NCI-H2171 (cell line): ENCODE data around the gene C10orf53.
"Not testable (repeated sequence)": the region's sequence is repeated elsewhere in the genome, so short reads cannot be mapped to it uniquely, and the experiment has no call there.

Experiments
- DNase-seq: peaks from one replicate; lab custom pipeline; 2025; lab: John Stamatoyannopoulos, UW

Gene C10orf53

DNA sequence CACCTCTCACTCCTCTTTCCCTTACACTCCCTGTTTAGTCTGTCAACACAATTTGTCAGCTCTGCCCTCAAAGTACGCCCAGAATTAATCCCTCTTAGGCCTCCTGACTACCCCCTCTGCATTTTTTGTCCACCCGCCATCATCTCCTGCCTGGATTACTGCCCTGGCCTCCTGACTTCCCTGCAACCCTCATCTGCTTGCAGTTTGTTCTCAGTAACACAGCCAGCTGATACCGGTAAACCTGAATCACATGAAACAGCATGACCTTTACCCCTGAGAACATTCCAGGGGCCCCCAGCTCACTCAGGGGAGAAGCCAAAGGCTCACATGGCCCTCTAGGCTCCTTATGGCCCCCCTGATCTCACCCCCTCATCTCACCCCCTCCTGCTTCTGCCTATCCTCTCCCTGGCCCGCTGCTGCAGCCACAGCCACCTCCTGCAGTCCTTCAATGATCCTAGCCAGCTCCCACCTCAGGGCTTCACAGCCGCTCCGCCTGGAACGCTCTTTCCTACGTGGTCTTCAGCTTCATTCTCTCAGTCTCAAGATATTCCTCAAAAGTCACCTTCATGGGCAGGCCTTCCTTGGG lies 8.9 kb downstream of the C10orf53 start:
- no peak for DNase-seq

DNA sequence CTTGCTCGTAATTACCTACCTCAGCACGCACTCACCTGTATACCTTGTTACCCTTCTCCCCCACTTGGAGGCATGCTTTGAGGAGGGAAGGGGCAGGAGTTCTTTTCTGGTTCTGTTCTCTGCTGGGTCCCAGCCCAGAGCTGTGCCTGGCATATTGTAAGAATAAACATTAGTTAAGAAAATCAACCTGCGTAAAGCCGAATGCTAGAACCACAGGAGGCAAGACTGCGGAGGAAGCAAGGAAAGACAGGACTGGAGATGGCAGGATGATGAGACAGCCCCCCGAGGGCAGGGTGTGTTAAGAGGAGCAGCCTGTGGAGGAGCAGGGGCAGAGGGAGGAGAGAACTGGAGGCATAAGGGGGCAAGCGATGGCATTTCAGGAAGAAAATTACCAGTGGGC lies 9.5 kb downstream of the C10orf53 start:
- DNase-seq: no peak

DNA sequence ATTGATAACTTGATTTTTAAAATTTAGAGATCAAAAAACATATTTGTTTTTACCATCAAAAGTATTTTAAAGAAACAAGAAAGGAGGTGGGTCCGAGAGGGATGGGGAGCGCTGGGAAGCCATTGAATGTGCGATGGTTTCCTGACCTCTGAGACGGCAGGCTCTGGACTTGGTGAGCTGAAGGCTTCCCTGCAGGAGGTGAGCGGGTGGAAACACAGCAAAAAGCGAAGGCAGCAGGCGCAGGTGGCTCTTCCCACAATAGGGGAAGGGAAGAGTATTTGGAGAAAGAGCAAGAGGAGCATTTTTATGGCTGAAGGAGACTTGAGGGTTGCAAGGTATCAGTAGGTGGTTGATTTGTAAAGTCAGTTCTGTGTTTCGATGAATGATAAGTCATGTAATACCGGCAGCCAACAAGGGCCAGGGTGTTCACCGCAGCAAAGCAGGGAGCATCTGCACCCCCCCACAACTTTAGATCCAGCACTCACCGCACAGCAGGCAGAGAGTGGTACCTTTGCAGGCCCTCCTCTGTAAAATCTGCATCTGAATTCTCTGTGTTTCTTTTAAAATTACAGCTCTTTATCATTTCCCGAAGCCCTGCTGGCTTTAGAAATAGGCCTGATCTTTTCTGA lies 10.5 kb downstream of the C10orf53 start:
- DNase-seq: no peak

DNA sequence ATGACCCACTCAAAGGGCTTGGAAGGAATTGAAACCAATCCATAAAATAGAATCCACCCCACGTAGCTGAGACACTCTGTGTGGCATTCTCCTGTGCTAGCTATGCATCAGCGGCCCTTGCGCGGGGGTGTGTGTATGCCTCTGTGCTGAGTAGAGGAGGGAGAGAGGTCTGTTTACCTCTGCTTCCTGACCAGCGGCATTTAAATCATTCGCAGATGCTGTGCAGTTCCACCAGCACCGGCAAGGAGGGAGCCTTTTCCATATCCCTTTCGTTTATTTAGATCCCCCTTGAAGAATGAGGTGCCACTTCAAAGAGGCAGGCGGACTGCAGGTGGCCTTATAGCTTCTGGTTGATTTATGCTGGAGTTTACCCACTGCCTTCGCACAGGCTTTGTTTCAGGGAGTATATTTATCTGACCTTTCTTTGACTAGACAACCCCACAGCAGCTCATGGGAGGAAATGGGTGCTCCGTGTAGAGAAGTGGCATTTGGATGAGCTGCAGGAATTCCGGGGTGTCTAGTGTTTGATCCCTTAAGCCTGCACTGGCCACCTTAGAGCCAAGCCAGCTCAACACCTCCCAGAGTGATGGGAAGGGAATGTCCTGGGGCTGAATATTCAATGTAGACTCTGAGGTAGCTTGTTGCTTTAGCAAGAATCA lies 11.4 kb downstream of the C10orf53 start:
- no peak for DNase-seq

DNA sequence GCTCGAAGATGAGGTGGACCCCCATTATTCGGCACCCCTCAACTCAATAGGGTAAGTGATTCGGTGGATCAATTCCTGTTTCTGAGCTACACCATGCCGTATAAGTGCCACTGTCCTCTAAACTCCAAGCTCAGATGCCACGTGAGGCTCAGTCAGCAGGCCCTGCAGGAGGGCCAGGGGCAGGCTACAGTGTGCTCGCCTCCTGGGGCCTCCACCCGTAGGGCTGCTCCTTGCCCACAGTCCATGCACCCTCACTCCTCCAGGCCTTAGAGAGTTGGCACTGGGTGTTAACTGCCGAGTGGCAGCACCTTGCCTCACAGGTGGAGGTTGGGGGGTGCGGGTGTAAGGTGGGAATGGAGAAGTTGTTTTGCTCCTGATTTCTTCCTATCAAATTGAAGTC lies 12.1 kb downstream of the C10orf53 start:
- no peak for DNase-seq

DNA sequence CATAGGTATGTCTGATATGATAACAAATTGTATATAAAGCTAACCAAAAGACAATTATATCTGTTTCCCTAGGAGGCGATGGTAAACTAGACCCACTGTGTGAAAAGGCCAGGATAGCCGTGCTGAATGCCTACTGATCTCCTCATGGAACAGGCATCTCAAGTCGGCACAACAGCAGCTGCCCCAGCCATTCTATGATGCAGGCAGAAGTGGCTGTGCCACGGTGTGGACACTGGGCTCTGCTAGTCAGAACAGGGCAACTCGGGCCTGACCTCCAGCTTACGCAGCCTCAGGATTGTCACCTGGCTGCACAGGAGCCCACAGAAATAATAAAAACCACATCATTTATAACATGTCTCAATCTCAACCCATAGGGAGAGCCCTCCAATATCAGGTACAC lies 15.0 kb downstream of the C10orf53 start:
- no peak for DNase-seq

DNA sequence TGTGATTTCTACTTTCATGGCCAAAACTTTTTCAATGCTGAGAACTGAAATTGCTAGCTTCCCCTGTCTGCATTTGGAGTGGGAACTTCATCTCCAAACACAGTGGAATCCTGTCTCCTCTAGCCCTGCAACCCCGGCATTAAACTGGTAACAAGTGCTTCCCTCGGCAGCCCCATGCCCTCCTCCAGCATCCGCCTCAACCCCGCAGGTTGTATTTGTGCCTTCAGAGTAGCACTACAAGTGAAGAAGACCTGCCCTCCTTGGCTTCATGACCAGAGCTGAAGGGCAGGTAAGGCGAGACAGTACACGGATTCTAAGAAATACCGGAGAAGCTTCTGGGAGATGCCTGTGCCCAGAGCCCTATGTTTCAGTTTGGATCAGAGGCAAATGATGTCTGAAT lies 16.9 kb downstream of the C10orf53 start:
- DNase-seq: no peak

DNA sequence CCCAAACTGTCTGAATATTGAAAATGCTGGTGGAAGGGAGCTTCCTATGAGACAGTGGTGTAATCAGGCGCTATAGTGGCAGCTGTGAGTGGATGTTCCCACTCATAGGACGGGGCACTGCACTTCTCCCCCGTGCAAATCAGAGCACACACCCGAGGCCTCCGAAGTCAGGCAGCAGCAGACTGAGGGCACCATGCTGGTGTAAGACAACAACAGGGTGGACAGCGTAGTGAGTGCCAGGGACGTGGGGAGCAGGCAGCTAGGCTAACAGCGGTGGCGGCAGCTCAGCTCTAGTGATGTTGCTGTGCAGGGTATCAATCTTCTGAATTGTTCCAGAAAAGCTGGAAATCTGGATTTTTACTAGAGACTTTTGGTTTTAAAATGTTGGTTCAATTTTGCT lies 19.2 kb downstream of the C10orf53 start:
- DNase-seq: no peak

DNA sequence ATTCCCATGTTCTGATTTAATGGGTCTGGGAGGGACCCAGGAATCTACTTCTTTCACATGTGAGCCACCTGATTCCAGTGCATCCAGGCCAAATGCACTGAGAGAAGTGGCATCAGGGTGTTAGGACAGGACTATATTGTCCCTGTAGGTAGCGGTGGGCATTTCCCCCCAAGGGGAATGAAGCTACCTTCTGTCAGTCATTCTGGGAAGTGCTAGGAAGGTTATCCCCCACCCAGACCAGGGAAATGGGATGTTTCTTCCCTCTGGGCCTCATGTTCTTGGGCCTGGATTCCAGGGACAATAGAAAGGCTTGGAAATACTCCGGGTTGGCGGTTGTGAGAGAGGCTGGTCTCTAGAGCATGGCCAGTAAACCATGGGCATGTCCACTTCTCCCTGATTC lies 20.8 kb downstream of the C10orf53 start:
- DNase-seq: no peak

DNA sequence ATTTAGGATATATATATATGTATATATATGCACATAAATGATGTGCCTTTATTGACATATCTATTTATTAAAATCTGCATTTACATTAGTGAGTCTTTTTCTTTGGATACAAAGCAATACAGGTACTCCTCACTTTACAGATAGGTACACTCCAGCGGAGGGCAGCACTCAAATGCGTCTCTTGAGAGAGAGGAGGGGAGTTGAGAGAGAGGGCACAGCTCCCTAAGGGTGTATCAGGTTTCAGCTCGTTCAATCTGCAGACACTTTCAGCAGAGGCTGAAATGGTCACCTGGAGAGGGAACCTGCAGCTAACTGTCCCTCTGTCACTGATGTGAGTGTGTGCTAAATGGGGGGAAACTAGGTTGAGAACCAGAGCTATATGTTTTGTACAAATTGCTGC lies 21.5 kb downstream of the C10orf53 start:
- DNase-seq: peak; percentile 26

DNA sequence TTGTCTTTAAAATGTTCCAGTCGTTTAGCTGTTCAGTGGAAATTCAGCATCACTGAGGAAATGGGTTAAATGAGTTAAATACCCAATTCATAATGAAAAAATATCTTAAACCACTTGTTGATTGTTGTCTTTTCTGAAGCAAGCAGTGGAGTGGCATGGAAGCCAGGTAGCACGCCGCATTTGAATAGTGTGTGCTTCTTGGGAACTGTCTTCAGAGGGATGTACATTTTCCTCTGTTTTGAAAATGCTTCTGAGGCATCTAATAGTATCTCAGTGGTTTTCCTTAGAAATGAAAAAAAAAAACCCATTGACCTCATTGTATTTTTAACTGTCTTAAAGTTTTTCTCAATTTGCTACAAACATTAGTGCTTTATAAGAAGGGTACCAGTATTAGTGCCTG lies 28.1 kb downstream of the C10orf53 start:
- no peak for DNase-seq

DNA sequence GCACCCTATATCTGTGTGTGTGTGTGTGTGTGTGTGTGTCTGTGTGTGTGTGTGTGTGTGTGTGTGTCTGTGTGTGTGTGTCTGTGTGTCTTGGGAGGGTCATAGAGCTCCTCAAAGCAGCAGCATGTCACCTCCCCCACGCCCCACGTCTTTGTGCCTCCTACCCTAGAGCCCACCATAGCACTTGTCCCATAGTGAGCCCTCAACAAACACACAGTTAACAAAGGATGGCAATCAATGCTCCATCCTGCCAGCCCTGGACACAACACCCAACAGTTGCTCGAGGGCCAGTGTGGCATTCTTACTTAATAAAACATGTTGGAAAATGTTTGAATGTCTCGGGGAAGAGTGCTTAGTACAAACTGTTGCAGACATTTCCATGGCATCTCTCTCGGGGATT lies 30.5 kb downstream of the C10orf53 start:
- DNase-seq: no peak

DNA sequence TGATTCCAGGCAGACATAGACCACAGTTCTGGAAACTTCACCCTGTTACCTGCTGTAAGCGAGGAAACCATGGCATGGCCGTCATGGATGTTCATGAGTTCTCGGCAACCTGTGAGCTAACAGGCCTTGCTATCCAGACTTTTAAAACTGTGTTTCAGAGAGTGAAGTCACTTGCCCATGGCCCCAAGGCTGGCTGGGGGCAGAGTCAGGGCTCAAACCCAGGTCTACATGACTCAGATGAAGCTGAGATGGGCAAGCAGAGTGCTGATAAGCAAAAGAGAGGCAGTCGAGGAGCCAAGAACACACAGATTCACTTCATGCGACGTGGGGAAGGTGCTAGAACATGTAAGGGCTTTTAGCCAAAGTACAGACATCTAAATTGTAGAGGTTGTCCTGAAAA lies 31.5 kb downstream of the C10orf53 start:
- DNase-seq: no peak

DNA sequence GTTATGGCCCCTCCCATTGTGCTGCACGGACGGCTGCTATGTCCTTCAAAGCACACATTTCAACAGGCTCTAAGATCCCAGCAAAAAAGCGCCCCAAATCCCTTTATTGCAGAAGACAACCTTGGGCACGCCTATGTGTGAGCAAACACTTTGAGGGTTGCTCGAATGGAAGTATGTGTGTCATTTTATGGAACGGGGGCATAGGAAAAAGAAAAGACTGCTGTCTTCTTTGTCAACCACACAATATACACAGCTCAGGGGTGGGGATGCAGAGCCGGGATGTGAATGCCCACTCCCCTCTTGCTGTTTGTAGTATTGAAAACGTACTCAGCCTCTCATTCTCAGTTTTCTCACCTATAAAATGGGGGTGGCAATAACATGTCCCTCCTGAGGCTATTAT lies 32.0 kb downstream of the C10orf53 start:
- DNase-seq: no peak

DNA sequence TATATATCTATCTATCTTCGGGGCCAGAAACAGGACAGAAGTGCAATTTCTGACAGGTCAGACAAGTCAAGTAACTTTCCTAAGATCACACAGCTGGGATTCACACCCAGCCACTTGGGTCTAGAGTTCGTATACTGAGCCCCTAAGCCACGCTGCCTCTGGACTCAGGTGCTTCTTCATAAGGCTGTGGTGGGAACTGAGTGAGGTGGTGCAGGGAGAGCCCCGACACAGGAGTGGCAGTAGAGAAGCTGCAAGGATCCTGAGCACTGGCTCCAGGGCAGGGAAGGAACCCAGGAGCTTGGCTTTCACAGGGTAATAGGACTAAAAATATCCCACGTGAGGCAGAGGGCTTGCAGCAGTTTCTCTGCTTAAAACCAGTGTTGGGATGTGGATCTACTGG lies 33.8 kb downstream of the C10orf53 start:
- no peak for DNase-seq

DNA sequence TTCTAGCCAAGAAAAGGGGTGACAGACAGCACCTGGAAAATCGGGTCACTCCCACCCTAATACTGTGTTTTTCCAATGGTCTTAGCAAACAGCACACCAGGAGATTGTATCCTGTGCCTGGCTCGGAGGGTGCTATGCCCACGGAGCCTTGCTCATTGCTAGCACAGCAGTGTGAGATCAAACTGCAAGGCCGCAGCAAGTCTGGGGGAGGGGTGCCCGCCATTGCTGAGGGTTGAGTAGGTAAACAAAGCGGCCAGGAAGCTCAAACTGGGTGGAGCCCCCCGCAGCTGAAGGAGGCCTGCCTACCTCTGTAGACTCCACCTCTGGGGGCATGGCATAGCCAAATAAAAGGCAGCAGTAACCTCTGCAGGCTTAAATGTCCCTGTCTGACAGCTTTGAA lies 35.7 kb downstream of the C10orf53 start:
- DNase-seq: not testable (repeated sequence)

DNA sequence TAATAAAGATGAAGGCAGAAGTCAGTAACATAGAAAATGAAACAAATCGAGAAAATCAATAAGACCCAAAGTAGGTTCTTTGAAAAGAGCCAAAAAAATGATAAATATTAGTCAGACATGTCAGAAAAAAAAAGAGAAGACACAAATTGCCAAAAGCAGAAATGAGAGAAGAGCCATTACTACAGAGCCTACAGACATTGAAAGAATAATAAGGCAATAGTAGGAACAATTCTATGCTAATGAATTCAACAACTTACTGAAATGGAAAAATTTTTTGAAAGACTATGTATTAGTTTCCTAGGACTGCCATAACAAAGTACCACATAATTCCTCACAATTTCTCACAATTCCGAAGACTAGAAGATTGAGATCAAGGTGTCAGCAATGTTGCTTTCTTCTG lies 47.1 kb downstream of the C10orf53 start:
- no peak for DNase-seq

DNA sequence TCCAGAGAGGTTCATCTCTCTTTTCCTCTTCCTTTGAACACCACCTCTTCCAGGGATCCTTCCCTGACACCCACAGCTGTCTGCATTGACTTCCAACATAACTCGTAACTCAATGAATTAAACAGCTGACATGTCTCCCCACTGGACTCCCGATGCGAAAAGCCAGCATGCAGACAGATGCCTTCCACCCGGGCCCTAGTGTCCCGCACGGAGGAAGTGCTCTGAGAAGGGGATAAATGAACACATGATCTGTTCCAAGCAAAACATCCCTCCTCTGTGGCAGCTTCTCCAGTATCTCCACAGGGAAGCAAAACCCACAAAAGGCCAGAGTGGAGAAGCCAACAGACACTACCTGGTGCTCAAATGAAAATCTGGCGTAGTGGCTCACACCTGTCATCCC lies 54.4 kb downstream of the C10orf53 start:
- DNase-seq: no peak

DNA sequence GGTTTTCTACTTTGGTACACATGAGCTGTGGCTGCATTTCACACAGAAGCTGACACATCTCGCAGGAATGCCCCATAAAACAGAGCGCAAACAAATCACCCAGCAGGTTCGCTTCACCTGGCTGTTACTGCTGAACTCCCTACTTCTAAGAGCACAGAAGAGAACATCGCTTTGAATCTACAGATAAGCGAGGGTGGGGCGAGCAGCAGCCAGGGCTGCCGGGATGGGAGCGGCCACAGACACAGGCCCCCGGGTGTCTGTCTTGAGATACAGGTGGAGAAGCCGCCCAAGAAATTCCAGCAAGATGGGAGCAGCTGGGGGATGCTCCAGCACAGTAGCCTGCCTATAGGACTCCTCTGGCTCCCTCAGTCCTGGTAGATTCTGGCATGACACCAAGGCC lies 55.2 kb downstream of the C10orf53 start:
- no peak for DNase-seq

DNA sequence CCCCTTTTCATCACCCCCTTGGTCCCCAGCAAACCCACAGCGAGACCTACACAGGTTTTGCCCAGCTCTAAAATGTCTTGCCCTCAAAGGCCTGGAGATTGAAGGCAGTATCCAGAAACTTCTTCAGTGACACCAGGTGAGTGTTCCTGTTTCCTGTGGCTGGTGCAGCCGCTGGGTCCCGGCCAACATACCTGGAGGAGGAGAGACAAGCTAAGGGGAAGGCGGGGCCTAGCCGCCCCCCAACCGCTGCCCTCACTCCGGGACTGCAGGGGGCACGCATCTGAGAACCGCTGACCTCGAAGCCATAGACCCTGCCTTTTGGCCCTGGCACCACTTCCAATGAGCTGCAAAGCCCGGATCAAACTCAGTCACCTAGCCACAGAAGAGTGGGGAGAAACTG lies 55.7 kb downstream of the C10orf53 start:
- no peak for DNase-seq

DNA sequence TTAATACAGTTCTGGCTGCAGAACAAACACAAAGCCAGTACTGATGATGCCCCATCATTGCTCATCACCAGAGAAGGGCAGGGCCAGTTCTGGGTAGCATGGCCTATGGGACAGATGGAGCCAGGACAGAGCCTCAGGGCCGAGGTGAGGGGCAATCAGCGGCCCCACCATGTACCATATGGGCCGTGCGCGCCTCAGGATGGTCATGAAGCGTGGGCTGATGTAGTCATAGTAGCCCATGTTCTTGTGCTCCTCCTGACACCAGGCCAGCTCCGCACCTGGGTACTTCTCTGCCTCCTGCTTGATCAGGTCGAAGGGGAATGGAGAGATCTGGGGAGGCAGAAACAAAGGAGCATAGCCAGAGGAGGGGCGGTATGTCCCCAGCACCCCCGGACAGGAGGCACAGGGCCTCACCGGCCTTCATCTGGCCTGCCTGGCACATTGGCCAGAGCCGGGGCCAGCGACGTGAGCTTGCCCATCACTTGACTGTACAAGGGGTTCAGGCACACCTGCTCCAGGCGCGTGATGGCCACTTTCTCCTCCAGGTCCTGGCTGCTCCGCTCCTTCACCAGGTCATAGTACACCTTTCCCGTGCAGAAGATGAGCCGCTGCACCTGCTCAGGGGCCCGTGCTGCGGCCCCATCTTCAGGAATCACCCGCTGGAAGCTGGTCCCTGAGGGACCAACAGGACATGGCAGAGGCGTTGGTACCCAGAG lies 56.6 kb downstream of the C10orf53 start:
- DNase-seq: no peak

DNA sequence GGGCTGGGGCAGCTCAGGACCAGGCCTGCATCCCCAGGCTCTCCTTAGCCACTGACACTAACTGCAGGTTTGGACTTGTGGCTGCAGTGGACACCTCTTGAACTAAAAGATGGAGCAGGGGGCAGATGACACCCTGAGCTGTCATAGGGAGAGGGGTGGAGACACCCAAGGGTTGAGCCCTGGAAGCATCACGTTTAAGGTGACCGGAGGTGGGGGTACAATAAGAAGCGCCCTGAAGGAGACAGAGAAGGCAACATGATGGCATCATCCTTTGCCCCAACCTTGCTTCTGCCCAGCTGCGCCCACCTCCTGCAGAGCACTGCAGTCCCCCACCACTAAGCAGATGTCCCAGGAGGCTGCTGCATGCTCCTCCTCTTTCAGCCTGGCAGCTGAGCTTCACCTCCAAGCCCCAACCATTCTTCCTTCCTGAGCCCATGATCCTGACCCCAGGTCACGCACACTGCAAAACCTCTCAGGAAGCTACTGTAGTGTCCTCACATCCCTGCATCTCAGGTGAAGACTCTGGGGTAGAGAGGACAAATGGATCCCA lies 57.2 kb downstream of the C10orf53 start:
- DNase-seq: no peak
